HTR-8/SVneo (cell line): ENCODE measurements around the gene MPDZ.
A peak's percentile ranks its signal among the peaks of the same experiment; 100 is the strongest.

Experiments
- DNase-seq: peaks from one replicate; pipeline ENCODE4 v3.0.0; 2011; ENCODE audit warnings: low spot score, mixed read lengths; ENCODE audit not compliant: insufficient read length
- FAIRE-seq: peaks from 2 replicates; lab custom pipeline; 2011; peaks lifted over from hg19 to GRCh38; lab: Jason Lieb, UNC

Gene MPDZ

DNA sequence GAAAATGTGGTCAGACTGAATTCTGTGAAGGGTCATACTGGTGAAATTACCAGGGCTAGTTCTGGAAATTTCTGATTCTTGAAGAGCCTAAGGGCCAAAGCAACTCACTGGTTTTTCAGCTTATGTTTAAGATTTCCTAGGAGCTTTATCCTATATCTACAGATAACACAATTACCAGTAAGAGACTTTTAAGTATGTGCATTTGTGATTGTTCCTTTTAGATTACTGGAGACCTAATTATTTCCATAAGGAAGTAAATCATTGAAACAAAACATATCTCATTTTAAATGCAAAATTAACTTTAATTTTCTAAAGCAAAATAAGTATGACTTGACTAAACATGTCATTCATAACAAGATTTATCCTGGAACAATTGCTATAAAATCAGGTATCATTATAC lies 134.2 kb downstream of the MPDZ start:
- DNase-seq = no peak
- FAIRE-seq = no peak

DNA sequence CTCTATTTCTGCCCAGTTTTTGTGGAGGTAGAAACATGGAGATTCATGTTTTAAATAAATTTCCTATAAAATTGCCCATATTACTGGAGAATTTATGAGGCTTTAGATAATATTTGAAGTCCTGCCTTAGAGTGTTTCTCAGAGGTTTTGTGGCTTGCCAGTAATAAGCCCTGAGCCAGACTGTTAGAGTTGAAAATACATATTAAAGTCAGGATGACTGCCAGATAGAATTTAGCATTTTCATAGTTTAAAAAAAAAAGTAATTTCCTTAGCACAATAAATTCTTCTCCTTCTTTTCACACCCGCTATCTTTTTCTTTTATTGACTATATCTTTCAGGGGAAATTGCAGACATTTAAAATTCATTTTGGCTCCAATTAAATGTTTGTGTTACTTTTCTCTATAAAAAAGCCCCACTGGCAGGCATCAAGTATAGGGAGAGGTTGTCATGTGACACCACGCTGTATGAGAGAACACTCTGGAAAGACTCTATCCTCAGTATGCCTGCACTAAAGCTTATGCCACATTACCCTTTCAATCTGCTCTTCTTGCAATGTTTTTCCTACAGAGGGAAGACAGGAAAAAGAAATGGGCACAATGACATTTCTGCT lies 135.2 kb downstream of the MPDZ start:
- DNase-seq = no peak

DNA sequence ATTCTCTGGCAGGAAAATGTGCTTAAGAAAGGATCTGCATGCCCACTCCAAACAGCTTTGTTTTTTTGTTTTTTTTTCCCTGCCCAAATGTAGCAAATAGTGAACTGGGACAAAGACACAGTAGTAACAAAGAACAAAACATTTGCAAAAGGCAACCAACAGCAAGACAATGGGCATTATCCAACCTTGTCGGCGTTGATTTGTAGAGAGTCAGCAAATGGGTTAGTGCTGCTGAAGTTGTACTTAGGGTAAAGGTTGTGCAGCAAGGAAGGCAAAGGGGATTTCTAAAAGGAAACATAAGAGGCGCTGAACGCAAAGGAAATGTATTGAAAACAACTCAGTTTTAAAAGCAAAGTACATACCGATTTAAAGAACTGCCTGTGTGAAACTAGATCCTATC lies 136.2 kb downstream of the MPDZ start:
- DNase-seq (no peak), FAIRE-seq (no peak)

More for the DNA sequence above, 135.2 kb downstream of the MPDZ start:
- no peak for FAIRE-seq

DNA sequence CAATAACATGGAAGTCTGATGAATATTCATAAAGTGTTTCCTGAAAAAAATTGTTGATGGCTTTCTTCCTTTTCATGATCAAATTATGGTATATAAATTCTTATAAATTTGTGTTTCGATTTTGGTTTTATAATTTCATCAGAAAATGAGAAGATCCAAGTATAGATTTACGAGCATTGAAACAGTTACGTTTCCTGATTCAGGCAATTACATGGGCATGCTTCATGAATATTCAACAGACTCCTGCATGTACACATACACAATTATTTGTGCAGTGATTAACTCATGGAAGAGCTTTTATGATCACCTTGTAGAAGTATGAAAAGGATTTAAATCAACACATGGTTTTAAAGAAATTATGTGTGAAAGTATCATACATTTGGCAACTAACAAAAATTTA lies 136.7 kb downstream of the MPDZ start:
- DNase-seq = no peak
- no peak for FAIRE-seq

DNA sequence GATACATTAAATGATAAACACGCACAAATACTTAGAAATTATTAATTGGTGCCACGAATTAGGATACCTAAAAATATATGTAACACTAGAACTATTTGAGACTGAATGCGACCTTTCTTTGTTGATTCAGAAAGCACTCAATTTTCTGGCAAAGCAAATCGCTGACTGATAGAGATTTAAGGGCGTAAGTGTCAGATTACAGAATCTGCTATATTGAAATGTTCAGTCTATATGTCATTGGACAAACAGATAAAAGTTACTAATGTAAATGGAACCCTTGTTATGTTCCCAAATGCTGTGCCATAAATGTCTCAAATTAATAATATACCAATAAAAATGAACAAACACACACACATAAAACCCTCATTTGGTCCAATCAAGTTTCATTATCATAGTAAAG lies 137.9 kb downstream of the MPDZ start:
- DNase-seq = peak; percentile 1
- FAIRE-seq = no peak

DNA sequence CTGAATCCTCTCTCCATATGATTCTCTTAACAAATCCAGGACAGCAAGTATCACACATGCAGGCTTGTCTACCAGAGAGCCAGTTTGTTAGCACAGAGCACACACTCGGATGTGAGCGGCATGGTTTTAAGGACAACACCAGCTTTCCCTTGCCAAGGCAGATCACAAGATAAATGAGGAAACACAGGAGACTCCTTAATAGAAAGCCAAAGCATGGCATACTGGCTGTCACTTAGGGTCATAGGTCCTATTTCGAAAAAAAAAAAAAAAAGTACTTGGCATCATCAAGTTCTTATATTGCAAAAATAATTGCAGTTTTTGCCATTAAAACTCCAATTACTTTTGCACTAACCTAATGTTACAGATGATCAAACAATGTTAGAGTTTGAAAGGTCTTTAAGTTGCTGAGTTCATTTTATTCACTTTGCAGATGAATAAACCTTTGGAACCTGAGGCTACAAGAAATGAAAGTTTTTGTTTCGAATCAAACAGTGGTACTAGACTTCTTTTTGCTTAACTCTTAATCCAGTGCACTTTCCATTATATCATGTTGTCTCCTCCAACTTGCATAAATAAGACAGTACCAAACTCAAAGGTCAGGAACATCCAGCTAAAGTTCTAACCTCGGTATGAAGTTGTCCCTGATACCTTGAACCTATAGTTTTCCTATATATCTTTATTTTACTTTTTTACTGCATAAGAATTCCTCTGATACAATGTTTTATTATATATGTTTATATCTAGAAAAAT lies 138.5 kb downstream of the MPDZ start:
- DNase-seq (no peak), FAIRE-seq (no peak)

DNA sequence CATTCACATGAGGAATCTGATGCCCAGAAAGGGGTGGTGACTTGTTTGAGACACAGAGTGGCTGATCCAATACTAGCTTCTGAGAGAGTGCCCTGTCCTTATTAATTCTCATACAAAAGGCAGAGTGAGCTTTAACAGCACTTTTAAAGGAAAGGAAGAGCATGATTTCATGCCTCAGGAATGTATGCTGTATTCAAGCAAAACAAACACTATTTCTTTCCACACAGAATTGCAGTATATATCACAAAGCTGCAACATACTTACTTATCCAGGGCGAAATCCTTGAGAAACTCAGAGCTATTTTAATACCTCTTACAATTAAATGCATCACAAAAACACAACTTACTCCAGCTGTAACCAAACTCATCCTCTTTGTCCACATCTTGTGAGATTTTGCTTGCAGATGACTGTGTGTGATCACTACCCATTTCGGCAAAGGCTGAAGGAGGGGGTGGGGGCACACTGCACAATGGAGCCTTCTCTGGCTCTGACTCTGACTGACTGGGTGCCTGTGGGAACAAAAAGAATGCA lies 139.8 kb downstream of the MPDZ start:
- DNase-seq = peak; percentile 9
- FAIRE-seq = no peak

DNA sequence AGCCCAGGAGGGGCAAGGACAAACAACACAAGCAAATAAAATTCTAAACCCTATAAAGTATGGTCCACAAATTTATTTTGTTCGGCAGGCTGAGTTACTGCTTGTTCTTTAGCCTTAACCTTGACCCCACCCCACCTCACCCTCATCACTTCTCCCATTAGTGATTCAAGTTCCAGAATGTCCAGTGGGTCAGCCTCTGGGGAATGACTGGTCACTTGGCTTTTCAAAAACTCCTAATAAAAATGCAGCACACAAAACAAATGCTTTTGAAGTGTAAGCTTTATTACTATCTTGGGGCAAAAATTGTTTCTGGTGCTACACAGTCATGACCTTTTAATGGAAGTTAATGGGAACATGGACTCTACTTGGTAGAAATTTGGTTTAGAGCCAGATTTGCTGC lies 142.1 kb downstream of the MPDZ start:
- no peak for FAIRE-seq

DNA sequence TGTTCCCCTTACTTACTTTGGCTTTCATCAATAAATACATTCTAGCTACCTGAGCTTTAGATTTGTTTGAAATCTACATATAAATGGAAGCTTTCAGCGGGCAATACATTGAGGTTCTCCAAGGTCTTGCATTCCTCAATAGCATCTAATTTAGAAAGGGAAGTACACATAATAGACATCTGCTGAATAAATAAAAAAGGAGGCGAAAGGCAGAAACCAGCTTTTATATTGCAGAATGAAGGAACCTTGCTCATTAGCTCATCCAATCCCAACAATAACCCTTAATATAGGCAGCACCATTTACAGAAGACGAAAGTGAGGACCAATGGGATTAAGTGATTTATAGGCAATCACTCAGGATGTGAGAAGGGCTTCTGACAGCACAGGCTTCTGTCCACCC lies 147.5 kb downstream of the MPDZ start:
- DNase-seq = no peak
- FAIRE-seq = no peak

More for the DNA sequence above, 142.1 kb downstream of the MPDZ start:
- no peak for DNase-seq

DNA sequence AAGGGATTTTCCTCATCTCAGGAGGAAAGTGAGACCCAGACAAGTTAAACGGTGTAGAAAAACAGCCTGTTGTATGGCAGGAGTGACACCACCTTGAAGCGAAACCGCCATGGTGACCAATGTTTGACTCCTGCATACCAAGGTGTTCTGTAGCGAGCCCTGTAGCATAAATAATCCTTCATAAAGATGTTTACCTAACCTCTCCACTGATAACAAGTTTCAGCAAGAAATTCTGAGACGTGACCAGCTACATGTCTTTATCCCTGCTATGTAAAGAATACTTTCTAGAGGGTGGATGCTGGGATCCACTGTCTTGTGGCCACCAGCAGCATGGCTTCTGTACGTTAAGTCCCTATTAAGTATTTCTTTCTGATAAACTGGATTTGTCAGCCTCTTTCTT lies 148.1 kb downstream of the MPDZ start:
- FAIRE-seq = no peak
- DNase-seq = no peak

DNA sequence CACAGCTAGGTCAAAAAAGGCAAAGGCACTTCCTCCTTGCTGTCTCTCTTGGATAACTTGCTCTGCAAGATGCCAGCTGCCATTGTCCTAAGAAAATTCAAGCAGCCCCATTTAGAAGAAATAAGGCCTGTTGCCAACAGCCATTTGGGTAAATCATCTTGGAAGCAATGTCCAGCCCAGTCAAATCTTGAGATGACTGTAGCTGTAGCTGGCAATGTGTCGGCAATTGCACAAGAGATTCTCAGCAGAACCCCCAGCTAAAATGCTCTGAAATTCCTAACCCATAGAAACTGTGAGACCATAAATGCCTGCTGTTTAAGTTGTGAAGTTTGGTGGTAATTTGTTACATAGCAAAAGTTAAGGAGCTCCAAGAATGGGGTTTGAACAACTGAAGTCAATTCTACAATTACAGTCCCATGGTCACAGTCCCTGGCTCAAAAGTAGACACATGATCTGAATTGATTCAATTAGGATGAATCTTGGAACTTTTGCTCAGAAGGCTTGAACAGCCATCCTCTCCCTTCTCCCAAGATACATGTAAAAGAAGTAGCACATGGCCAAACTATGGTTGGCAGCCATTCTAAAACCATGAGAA lies 151.1 kb downstream of the MPDZ start:
- no peak for DNase-seq
- FAIRE-seq = no peak

DNA sequence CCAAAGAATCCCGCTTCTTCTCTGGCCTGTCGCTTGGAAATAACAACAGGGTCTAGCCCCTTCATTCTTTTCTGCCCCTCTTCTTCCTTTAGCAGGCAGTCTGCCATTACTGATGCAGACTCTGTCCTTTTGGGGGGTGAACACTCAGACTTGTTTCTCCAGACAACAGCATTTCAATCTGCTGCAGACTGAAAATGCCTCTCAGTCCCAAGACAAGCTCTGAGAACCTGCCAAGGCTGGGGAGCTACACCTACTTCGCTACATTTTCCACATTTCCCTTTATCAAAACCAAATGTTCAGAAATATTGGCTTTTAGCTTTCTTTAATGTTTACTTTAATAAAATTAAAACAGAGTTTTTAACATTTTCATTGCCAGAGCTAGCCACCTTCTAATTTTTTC lies 152.4 kb downstream of the MPDZ start:
- DNase-seq (no peak), FAIRE-seq (no peak)

DNA sequence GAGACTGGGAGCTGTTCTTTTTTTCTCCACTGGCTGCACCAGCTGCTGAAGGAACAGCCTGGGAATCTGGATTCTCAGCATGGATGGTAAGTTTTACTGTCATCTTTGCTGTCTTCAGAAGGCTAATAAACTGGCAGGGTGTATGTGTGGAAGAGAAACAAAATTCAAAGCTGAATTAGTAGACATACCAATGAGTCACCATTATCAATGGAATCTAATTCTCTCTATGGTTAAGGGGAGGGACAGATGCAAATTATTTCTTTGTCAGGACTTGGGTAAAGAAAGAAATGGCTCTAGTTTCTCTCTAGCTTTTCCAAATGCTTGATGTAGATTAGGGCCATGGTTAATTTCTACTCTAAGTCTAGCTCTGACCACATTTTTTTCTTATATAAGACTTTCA lies 154.2 kb downstream of the MPDZ start:
- no peak for DNase-seq
- FAIRE-seq = no peak

DNA sequence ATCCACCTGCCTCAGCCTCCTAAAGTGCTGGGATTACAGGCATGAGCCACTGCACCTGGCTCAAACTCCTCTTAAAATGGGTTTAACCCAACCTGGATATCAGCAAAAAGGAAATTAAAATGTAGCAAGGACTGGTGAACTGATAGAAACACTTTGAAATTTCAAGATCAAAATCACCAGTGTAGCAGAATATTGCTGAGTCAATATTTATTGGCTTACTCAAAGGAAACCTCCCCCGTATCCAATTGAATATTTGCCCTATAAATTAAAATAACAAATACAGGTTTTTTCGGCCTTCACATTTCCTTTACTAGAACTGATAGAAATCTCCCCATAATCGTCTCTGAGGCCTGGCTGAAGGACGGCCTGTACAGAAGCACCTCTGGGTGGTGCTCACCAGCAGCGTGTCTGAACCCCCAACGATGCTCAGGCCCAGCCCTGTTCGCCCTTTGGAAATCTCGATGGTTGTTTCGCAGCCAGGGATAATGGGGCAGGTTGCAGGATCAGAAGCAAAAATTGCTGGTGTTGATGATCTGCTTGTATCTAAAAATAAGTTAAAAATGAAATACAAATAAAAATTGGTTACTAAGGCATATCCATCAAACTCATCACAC lies 156.6 kb downstream of the MPDZ start:
- no peak for DNase-seq
- FAIRE-seq = no peak

DNA sequence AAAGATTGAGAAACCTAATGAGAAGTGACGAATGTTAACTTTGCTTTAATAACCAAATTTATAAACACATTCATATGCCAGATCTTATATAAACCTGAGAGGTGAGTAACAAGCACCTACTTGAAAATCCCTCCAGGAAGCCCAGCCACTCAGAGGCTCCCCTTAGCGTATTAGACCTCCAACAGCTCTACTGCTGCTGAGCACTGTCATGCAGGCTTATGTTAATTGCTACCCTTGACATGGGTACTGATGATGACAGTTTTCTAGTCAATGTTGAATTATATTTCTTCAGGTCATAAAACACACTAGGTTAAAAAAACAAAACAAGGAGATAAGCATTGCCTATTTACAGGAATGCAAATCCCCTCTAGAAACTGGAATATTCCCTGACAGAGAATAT lies 161.2 kb downstream of the MPDZ start:
- no peak for DNase-seq

DNA sequence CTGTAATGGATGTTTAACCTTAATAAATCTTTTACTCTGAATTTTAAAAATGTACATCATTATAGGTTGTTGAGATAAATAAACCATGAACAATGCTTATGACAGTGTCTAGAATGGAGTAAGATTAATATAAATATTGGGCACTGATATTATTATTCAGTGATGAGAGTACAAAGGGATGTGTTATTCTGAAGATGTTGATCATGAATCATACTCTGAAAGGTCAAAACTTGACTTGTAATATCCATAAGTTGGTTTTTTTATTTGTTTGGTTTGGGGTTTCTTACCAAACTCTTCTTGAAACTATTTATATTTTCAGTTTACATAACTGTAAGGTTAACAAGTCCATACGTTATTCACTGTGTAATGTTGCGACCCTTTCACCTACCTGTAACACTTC lies 163.2 kb downstream of the MPDZ start:
- DNase-seq (no peak), FAIRE-seq (no peak)

More for the DNA sequence above, 161.2 kb downstream of the MPDZ start:
- no peak for FAIRE-seq

DNA sequence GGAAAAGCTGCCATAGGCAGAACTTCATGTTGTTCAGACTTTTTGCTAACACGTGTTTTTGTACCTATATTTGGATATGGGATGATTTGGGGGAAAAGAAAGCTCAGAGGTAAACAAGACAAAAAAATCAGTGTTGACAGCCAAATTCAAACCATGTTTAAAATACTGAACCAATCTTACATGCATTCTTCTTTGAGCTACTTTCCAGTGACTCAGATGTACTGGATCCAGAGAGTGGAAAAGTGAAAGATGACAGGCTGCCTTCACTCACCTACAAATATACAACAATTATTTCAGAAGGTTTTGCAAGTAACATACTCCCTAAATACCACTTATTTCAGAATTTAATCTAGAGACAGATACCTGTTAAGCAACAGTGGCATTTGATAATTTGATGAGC lies 165.7 kb downstream of the MPDZ start:
- DNase-seq = no peak
- FAIRE-seq = no peak

DNA sequence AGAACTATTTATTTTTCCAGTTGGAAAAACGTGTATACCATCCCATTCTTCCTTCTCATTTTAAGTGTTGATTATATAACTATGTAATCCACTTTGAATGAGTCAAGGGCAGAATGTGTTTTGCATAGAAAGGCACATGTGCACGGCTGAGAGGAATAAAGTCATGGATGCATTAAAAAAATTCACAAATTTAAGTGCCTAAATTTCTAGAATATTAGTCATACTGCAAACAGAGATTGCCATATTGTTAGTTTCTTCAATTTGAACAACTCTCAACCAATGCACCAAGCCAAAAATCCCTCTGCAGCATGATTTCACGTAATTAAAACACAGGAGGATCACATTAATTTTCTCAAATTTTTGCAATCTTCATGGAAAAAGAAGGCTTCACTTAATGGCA lies 166.3 kb downstream of the MPDZ start:
- DNase-seq (no peak), FAIRE-seq (no peak)

DNA sequence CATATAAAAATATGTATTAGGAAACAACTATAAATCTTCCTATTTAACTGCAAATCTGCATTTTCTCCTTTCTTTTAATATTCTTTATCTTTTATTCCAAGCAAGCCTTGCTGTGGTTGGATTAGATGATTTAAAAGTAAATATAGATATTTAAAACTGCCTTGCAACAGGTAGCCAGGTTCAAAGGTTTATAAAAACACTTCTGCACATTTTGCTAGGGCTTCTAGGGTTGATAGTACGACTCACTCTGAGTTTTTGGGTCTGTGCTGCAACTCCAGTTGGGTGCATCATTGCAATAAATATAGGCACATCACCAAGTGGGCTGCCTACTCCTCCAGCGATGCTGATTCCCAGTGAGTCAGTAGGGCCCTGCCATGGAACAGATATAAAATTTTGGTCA lies 167.7 kb downstream of the MPDZ start:
- DNase-seq (no peak), FAIRE-seq (no peak)

DNA sequence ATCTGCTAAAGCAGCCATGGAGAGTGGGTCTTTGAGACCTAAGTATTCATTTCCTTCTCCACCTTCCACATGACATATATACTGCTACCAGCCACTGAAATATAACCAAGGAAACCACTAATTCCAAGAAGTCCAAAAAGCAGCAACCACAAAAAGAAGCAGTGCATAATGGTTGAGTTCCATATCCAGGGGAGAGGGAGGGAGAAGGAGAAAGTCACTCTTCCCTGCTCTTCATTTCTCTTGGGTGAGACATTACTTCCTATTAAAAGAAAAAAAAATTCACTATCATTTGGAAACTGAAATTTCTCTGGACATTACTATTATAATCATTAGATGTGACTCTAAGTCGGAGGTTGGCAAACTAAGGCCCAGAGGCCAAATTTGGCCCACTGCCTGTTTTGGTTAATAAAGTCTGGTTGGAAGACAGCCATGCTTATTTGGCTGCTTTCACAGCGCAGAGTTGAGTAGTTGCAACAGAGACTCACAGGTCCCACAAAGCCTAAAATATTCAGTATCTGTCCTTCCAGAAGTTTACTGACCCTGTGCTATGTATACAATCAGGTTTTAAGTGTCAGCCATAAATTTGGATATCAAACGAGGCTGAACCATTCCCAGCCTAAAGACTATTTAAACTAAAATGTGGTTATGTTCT lies 168.6 kb downstream of the MPDZ start:
- no peak for DNase-seq
- no peak for FAIRE-seq

DNA sequence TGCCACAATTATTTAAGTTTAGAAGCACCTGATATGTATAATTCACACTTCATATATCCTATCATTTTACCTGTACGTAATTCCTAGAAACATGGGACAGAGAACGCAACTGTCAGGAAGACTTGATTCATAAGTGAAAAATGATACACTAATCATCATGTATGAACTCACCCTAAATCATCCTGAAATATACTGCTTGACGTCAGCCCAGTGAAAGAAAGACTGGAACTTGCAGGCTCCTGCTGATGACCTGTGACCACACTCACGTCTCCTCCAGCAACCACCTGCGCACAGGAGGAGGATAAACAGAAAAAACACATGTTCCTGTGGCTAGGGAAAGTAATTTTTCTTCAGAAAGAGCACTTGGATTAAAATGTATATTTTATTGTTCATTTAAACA lies 169.7 kb downstream of the MPDZ start:
- FAIRE-seq (no peak), DNase-seq (no peak)
